Measurements from ENCODE around the gene ZNF536.

- TF ChIP-seq CTCF (IDR thresholded peaks at IDR 0.05) (no peak), POLR2A (IDR thresholded peaks at IDR 0.05) (no peak)
Observed at GRCh38 chr19:30563691-30564090, 191.5 kb downstream of the ZNF536 start.
